GM18873 (cell line): ENCODE data around the gene KCNQ1OT1.

ENCODE experiments used
- ATAC-seq: cut with Tn5 transposase; IDR thresholded peaks from one replicate; pipeline ENCODE4 v1.9.1; 2021; ENCODE audit warnings: mild to moderate bottlenecking, moderate library complexity, moderate number of reproducible peaks; ENCODE audit not compliant: unreplicated experiment, low FRiP score

Gene KCNQ1OT1

GRCh38 chr11:2722955-2723354 lies 23.2 kb upstream of the KCNQ1OT1 start:
- no peak for ATAC-seq

GRCh38 chr11:2721210-2721916 lies 21.6 kb upstream of the KCNQ1OT1 start:
- ATAC-seq = no peak

GRCh38 chr11:2719831-2720590 lies 20.2 kb upstream of the KCNQ1OT1 start:
- no peak for ATAC-seq

GRCh38 chr11:2718817-2719438 lies 19.1 kb upstream of the KCNQ1OT1 start:
- ATAC-seq = no peak

- no peak for ATAC-seq
Measured at GRCh38 chr11:2717561-2718325, 17.9 kb upstream of the KCNQ1OT1 start.

GRCh38 chr11:2716376-2717095 lies 16.7 kb upstream of the KCNQ1OT1 start:
- ATAC-seq = no peak

- ATAC-seq = no peak
Measured at GRCh38 chr11:2715716-2716350, 16.0 kb upstream of the KCNQ1OT1 start.

GRCh38 chr11:2714871-2715270 lies 15.1 kb upstream of the KCNQ1OT1 start:
- ATAC-seq = no peak

GRCh38 chr11:2714463-2714800 lies 14.6 kb upstream of the KCNQ1OT1 start:
- ATAC-seq = no peak

GRCh38 chr11:2713661-2714462 lies 14.1 kb upstream of the KCNQ1OT1 start:
- ATAC-seq = no peak

- ATAC-seq = no peak
Measured at GRCh38 chr11:2713094-2713493, 13.3 kb upstream of the KCNQ1OT1 start.

- no peak for ATAC-seq
Measured at GRCh38 chr11:2711161-2711560, 11.4 kb upstream of the KCNQ1OT1 start.

- ATAC-seq = no peak
Measured at GRCh38 chr11:2709429-2709828, 9.6 kb upstream of the KCNQ1OT1 start.

- ATAC-seq = no peak
Measured at GRCh38 chr11:2708757-2709281, 9.0 kb upstream of the KCNQ1OT1 start.

- no peak for ATAC-seq
Measured at GRCh38 chr11:2708151-2708581, 8.4 kb upstream of the KCNQ1OT1 start.

- ATAC-seq = no peak
Measured at GRCh38 chr11:2707736-2708135, 7.9 kb upstream of the KCNQ1OT1 start.

- ATAC-seq = no peak
Measured at GRCh38 chr11:2706321-2706720, 6.5 kb upstream of the KCNQ1OT1 start.

- no peak for ATAC-seq
Measured at GRCh38 chr11:2704896-2705606, 5.3 kb upstream of the KCNQ1OT1 start.
